Astrocyte (in vitro differentiated cells and primary cell): Measurements from ENCODE around the gene PCDHGA10. TPM values are rescaled to one million over a fixed set of nuclear protein-coding genes. Genes with fewer than 3 reads are reported as not detected.

ENCODE experiments used
- DNase-seq: peaks from one replicate; pipeline ENCODE4 v3.0.0-alpha.2; 2010; ENCODE audit warnings: low read depth
- FAIRE-seq: peaks from 2 replicates; lab custom pipeline; 2011; peaks lifted over from hg19 to GRCh38; lab: Jason Lieb, UNC
- H2AFZ ChIP-seq: 2 replicates; pipeline ENCODE4 v1.6.0; 2012; ENCODE audit warnings: low read depth, low read length, inconsistent platforms
- H3K27ac ChIP-seq: 2 replicates; pipeline ENCODE4 v1.5.1; 2011; ENCODE audit warnings: low read depth, low read length, inconsistent platforms
- H3K27me3 ChIP-seq: 2 replicates; pipeline ENCODE4 v1.6.0; 2011; ENCODE audit warnings: low read length, inconsistent platforms; ENCODE audit not compliant: insufficient read depth
- H3K36me3 ChIP-seq: 2 replicates; pipeline ENCODE4 v1.5.1; 2011; ENCODE audit warnings: low read length, inconsistent platforms; ENCODE audit not compliant: insufficient read depth
- H3K4me1 ChIP-seq: 2 replicates; pipeline ENCODE4 v1.5.1; 2011; ENCODE audit warnings: low read length, inconsistent platforms; ENCODE audit not compliant: insufficient read depth
- H3K4me2 ChIP-seq: 2 replicates; pipeline ENCODE4 v1.6.0; 2012; ENCODE audit warnings: low read length, inconsistent platforms
- H3K4me3 ChIP-seq: 2 replicates; pipeline ENCODE4 v1.5.1; 2011; ENCODE audit warnings: low read depth, mild to moderate bottlenecking, low read length, inconsistent platforms; ENCODE audit not compliant: insufficient read depth
- H3K79me2 ChIP-seq: 2 replicates; pipeline ENCODE4 v1.6.0; 2012; ENCODE audit warnings: mild to moderate bottlenecking, low read length, inconsistent platforms; ENCODE audit not compliant: insufficient read depth
- H3K9ac ChIP-seq: 2 replicates; pipeline ENCODE4 v1.6.0; 2012; ENCODE audit warnings: mild to moderate bottlenecking, low read length, inconsistent platforms
- H3K9me3 ChIP-seq: 2 replicates; pipeline ENCODE4 v1.5.1; 2012; ENCODE audit warnings: low read depth, mild to moderate bottlenecking, low read length, inconsistent platforms; ENCODE audit not compliant: insufficient read depth
- H4K20me1 ChIP-seq: 2 replicates; pipeline ENCODE4 v1.6.0; 2012; ENCODE audit warnings: low read length, inconsistent platforms; ENCODE audit not compliant: insufficient read depth
- H3K27ac Mint-ChIP-seq: one replicate; pipeline ENCODE4 v1.8.0; 2021; ENCODE audit warnings: mild to moderate bottlenecking, mixed read lengths; ENCODE audit not compliant: unreplicated experiment
- H3K27me3 Mint-ChIP-seq: one replicate; pipeline ENCODE4 v1.8.0; 2021; ENCODE audit warnings: low read depth, mixed read lengths; ENCODE audit not compliant: unreplicated experiment
- H3K36me3 Mint-ChIP-seq: one replicate; pipeline ENCODE4 v1.8.0; 2021; ENCODE audit warnings: low read depth, mixed read lengths; ENCODE audit not compliant: unreplicated experiment
- H3K4me1 Mint-ChIP-seq: one replicate; pipeline ENCODE4 v1.8.0; 2021; ENCODE audit warnings: low read depth, mixed read lengths; ENCODE audit not compliant: unreplicated experiment
- H3K4me3 Mint-ChIP-seq: one replicate; pipeline ENCODE4 v1.8.0; 2021; ENCODE audit warnings: mild to moderate bottlenecking, moderate library complexity, mixed read lengths; ENCODE audit not compliant: unreplicated experiment
- H3K9me3 Mint-ChIP-seq: one replicate; pipeline ENCODE4 v1.8.0; 2021; ENCODE audit warnings: mild to moderate bottlenecking, mixed read lengths; ENCODE audit not compliant: unreplicated experiment
- CTCF ChIP-seq: IDR thresholded peaks from 2 replicates; pipeline ENCODE4 v1.5.1; 2011; ENCODE audit warnings: low read depth, mild to moderate bottlenecking, inconsistent platforms, low read length, moderate library complexity; ENCODE audit not compliant: insufficient read depth
- EZH2 ChIP-seq: IDR thresholded peaks from 2 replicates; pipeline ENCODE4 v1.6.1; 2012; ENCODE audit warnings: mild to moderate bottlenecking, low read length, inconsistent platforms; ENCODE audit not compliant: insufficient read depth
- total RNA-seq: library from RNA; stranded (reverse); gene quantifications from 2 replicates; pipeline ENCODE4 v1.2.1, GENCODE V29; 2021

PCDHGA10 gene
- total RNA-seq, 1 donor from 2014 or later: 34.0 TPM

GRCh38 chr5:141420855-141421488 is 8.2 kb downstream of the PCDHGA10 start, which contains the start of gene PCDHGA11:
TSS of gene PCDHGA11 (plus strand) at chr5:141421051. CDS start at chr5:141421228, 177 bp downstream.
- H3K36me3 ChIP-seq: no peaks in the 10 kb centered on the region
- no peaks in the 10 kb centered on the region for H4K20me1 ChIP-seq
- Mint-ChIP-seq H3K27me3 (no peaks in the 10 kb centered on the region), H3K27ac (peak within 1 kb of the TSS; percentile 1), H3K4me3 (peak within 1 kb of the TSS; percentile 78), H3K9me3 (peaks cover 39% of the 10 kb centered on the region), H3K4me1 (peaks cover 10% of the 10 kb centered on the region), H3K36me3 (peaks cover 56% of the 10 kb centered on the region)
- H3K4me3 ChIP-seq: peak within 1 kb of the TSS; percentile 56
- FAIRE-seq: no peak
- H3K4me1 ChIP-seq: no peaks in the 10 kb centered on the region
- peak; percentile 38 for DNase-seq
- H3K9ac ChIP-seq: peak within 1 kb of the TSS; percentile 71
- TF ChIP-seq EZH2 (no peak), CTCF (peak; percentile 61)
- H3K79me2 ChIP-seq: peaks cover 8% of the 10 kb centered on the region
- peak within 1 kb of the TSS; percentile 43 for H2AFZ ChIP-seq
- peak within 1 kb of the TSS; percentile 80 for H3K4me2 ChIP-seq
- H3K27ac ChIP-seq: peak within 1 kb of the TSS; percentile 34
- H3K9me3 ChIP-seq: peaks cover 51% of the 10 kb centered on the region
- H3K27me3 ChIP-seq: no peaks in the 10 kb centered on the region

- Mint-ChIP-seq H3K4me3 (peak overlapping the region; percentile 78), H3K4me1 (peaks cover 7% of the 10 kb centered on the region), H3K27me3 (no peaks in the 10 kb centered on the region), H3K36me3 (peaks cover 61% of the 10 kb centered on the region), H3K27ac (peak overlapping the region; percentile 1), H3K9me3 (peaks cover 40% of the 10 kb centered on the region)
- no peak for DNase-seq
- no peaks in the 10 kb centered on the region for H4K20me1 ChIP-seq
- H3K4me1 ChIP-seq: no peaks in the 10 kb centered on the region
- peaks cover 8% of the 10 kb centered on the region for H3K79me2 ChIP-seq
- H3K27me3 ChIP-seq: no peaks in the 10 kb centered on the region
- peak overlapping the region; percentile 71 for H3K9ac ChIP-seq
- no peak for FAIRE-seq
- H3K9me3 ChIP-seq: peaks cover 54% of the 10 kb centered on the region
- H3K27ac ChIP-seq: peak overlapping the region; percentile 34
- H3K4me2 ChIP-seq: peak overlapping the region; percentile 80
- peak overlapping the region; percentile 56 for H3K4me3 ChIP-seq
- H3K36me3 ChIP-seq: no peaks in the 10 kb centered on the region
- no peak for TF ChIP-seq CTCF
- no peak for TF ChIP-seq EZH2
- peak overlapping the region; percentile 43 for H2AFZ ChIP-seq
Measured at GRCh38 chr5:141421489-141421855, 8.7 kb downstream of the PCDHGA10 start.

- Histone ChIP-seq H4K20me1 (no peaks in the 10 kb centered on the region), H3K9me3 (peaks cover 67% of the 10 kb centered on the region), H3K9ac (no peak overlapping the region), H3K4me2 (no peak overlapping the region), H3K27me3 (no peaks in the 10 kb centered on the region), H3K36me3 (no peaks in the 10 kb centered on the region), H3K79me2 (peaks cover 8% of the 10 kb centered on the region), H3K27ac (no peak overlapping the region), H3K4me3 (no peak overlapping the region), H2AFZ (no peak overlapping the region), H3K4me1 (no peaks in the 10 kb centered on the region)
- Mint-ChIP-seq H3K27ac (no peak overlapping the region), H3K27me3 (no peaks in the 10 kb centered on the region), H3K9me3 (peaks cover 47% of the 10 kb centered on the region), H3K4me1 (peaks cover 4% of the 10 kb centered on the region), H3K4me3 (no peak overlapping the region), H3K36me3 (peaks cover 69% of the 10 kb centered on the region)
- FAIRE-seq (no peak), DNase-seq (no peak)
- TF ChIP-seq CTCF (no peak), EZH2 (no peak)
Measured at GRCh38 chr5:141422742-141423291, 10.0 kb downstream of the PCDHGA10 start.
